ENCODE measurements around the gene GEMIN7.

- TF ChIP-seq CTCF (IDR thresholded peaks at IDR 0.05) (no peak), EP300 (IDR thresholded peaks at IDR 0.05) (no peak)
Measured at GRCh38 chr19:45130236-45130635, 51.2 kb downstream of the GEMIN7 start.
